ENCODE data around the gene PTPRN2. TPM values are rescaled to one million over a fixed set of nuclear protein-coding genes. Genes with fewer than 3 reads are reported as not detected.

PTPRN2 gene
- polyA plus RNA-seq, 1 of the 3 experiments (the other 2 are of a cell fraction), result 4.0 TPM

DNA sequence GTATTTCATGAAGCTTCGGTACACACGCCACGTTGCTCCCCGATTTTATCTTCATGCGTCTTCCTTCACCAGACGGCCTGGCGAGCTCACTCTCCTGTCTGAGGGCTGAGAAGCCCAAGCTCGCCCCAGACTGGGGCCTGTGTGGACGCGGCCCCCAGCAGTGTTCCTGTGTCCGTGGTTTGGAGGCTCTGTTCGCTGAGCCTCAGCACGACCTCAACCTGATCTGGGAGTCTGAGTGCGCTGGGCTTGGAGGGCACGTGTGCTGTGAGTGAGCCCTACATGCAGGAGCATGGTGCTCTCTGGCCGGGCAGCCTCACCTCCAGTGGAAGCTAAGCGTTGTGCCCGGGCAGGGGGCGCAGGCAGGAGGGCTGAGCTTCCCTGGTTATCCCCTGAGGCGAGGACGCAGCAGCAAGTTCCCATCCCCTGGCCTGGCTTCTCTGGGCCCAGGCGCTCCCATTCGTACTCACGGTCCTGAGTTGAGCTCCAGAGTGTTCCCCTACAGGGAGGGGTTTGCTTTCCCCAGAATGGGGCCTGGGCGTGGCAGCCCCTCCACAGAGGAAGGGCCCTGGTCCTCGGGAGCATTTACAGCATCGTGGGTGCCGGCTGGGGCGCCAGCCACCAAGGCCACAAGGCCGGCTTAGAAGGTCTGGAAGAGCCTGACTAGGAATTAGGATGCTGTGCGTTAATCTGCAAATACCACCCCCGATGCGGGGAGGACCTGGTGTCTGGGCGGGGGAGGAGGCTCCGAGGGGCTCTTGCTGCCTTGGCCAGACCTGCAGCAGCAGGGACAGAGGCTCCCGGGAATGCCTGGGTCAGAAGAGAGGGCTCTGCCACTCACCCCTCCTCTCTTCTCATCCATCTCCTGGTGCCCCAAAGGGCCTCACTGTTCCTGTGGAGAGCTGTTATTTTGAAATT lies 850.2 kb downstream of the PTPRN2 start:
- Histone ChIP-seq H3K79me2 (ENCODE audit: insufficient read depth) (no peaks in the 10 kb centered on the region), H3K9ac (no peak overlapping the region), H3K4me1 (ENCODE audit: control insufficient read depth in 1 of 2, insufficient read depth in 2 of 2, low read depth in 1 of 2, low read length in 1 of 2) (peaks cover 0 to 6% of the 10 kb centered on the region in 2 experiments; a peak in 1 of 4 replicates), H3K36me3 (replicated peaks in 1 of 2; ENCODE audit: control insufficient read depth in 1 of 2, insufficient read depth in 2 of 2, low read length in 1 of 2) (no peaks in the 10 kb centered on the region), H3F3A (replicated peaks; ENCODE audit: insufficient read depth) (no peaks in the 10 kb centered on the region), H3K4me2 (no peak overlapping the region), H3K4me3 (ENCODE audit: low read depth in 2 of 2, low read length in 1 of 2) (no peak overlapping the region), H3K9me2 (no peaks in the 10 kb centered on the region), H2AFZ (ENCODE audit: low read depth) (no peak overlapping the region), H3K27ac (ENCODE audit: low read depth in 2 of 2, low read length in 1 of 2) (no peak overlapping the region), H4K20me1 (ENCODE audit: insufficient read depth) (no peaks in the 10 kb centered on the region), H3K9me3 (no peaks in the 10 kb centered on the region; the same call in 1 of the 2 replicates), H3K27me3 (ENCODE audit: insufficient read depth) (no peaks in the 10 kb centered on the region)
- ChIA-PET POLR2A (no interaction called here), CTCF (interaction anchor here (1.0 kb wide), 2 partner anchors 50 to 138 kb away, joined by 3 read pairs; no protein-coding TSS in a partner anchor)
- no peak for DNase-seq
- TF ChIP-seq MEF2A (IDR thresholded peaks at IDR 0.05; ENCODE audit: borderline replicate concordance, low read depth), result no peak
- TF ChIP-seq, protein P1, sequence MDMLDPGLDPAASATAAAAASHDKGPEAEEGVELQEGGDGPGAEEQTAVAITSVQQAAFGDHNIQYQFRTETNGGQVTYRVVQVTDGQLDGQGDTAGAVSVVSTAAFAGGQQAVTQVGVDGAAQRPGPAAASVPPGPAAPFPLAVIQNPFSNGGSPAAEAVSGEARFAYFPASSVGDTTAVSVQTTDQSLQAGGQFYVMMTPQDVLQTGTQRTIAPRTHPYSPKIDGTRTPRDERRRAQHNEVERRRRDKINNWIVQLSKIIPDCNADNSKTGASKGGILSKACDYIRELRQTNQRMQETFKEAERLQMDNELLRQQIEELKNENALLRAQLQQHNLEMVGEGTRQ (IDR thresholded peaks at IDR 0.05; ENCODE audit: borderline replicate concordance, low read depth, low read length), result no peak
- TF ChIP-seq RFX5 (IDR thresholded peaks at IDR 0.05; ENCODE audit: low read length), result no peak
- TF ChIP-seq POLR2AphosphoS5 (IDR thresholded peaks at IDR 0.05; ENCODE audit: low read depth, low read length), result no peak
- no peak for TF ChIP-seq EZH2phosphoT487 (IDR thresholded peaks at IDR 0.05; ENCODE audit: borderline replicate concordance, low read depth)
- no peak for TF ChIP-seq IRF3 (IDR thresholded peaks at IDR 0.05; ENCODE audit: low read depth, low read length)
- no peak for TF ChIP-seq SMC3 (IDR thresholded peaks at IDR 0.05; ENCODE audit: low read depth, low read length)
- no peak for TF ChIP-seq ZBTB33 (IDR thresholded peaks at IDR 0.05; ENCODE audit: borderline replicate concordance, low read depth)
- TF ChIP-seq GATA2 (CRISPR knock-in tag; IDR thresholded peaks at IDR 0.05), result no peak
- no peak for TF ChIP-seq MXI1 (IDR thresholded peaks at IDR 0.05; ENCODE audit: low read depth, low read length)
- no peak for TF ChIP-seq FOSL2 (IDR thresholded peaks at IDR 0.05; ENCODE audit: borderline replicate concordance, low read depth)
- TF ChIP-seq RXRA (IDR thresholded peaks at IDR 0.05; ENCODE audit: borderline replicate concordance, low read depth), result no peak
- TF ChIP-seq, protein P2, sequence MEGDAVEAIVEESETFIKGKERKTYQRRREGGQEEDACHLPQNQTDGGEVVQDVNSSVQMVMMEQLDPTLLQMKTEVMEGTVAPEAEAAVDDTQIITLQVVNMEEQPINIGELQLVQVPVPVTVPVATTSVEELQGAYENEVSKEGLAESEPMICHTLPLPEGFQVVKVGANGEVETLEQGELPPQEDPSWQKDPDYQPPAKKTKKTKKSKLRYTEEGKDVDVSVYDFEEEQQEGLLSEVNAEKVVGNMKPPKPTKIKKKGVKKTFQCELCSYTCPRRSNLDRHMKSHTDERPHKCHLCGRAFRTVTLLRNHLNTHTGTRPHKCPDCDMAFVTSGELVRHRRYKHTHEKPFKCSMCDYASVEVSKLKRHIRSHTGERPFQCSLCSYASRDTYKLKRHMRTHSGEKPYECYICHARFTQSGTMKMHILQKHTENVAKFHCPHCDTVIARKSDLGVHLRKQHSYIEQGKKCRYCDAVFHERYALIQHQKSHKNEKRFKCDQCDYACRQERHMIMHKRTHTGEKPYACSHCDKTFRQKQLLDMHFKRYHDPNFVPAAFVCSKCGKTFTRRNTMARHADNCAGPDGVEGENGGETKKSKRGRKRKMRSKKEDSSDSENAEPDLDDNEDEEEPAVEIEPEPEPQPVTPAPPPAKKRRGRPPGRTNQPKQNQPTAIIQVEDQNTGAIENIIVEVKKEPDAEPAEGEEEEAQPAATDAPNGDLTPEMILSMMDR (IDR thresholded peaks at IDR 0.05), result no peak
- TF ChIP-seq NFIC (IDR thresholded peaks at IDR 0.05; ENCODE audit: borderline replicate concordance), result no peak
- WGBS (ENCODE audit: low lambda C conversion rate), result 61% methylated on average over 23 of the region's 36 CpGs
